ENCODE results near the gene NELL1.

The NELL1 gene

GRCh38 chr11:20964985-20965384 is 295.6 kb downstream of the NELL1 start:
- DNase-seq (ENCODE audit: low read depth in 2 of 2): no peak

- DNase-seq (ENCODE audit: low read depth in 2 of 2): no peak
Measured at GRCh38 chr11:20966489-20966888, 297.1 kb downstream of the NELL1 start.

- DNase-seq (ENCODE audit: low read depth in 2 of 2): no peak
Measured at GRCh38 chr11:20973940-20974559, 304.7 kb downstream of the NELL1 start.

DNA sequence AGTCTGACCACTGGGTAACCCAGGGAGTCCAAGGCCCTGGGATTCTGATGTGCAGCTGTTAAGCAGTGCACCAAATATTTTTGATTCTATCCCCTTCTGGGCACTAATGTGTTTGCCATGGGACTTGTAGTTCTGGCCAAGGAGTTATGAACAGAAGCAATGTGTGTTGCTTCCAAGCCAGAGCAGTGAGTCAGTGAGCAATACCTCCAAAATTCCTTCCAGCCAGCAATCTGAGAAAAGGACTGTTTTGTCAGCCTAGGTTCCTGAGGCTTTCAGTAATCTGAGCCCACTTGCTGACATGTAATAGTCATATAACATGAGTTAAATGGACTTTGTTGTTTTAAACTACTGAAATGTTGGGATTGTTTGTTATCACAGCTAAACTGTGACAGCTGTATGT is 311.4 kb downstream of the NELL1 start:
- DNase-seq (ENCODE audit: low read depth in 2 of 2): no peak

DNA sequence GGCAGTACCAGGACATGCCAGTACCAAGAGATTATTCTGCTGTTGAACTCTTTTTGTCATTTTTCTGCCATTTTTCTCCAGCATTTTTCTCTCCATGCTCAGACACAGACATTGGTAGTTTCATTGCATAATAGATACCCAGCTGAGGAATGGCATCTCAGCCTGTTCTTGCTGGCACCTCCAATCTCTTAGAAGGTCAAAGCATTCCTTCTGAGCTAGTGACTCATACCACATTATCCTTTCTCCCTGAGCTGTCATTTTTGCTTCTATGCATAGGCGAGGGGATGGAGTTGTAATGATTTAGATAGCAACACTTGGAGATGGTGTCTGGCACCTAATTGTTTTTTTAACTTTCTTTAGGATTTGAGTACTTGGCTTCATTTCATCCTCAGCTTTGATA is 321.1 kb downstream of the NELL1 start:
- no peak for DNase-seq (ENCODE audit: low read depth in 2 of 2)

DNA sequence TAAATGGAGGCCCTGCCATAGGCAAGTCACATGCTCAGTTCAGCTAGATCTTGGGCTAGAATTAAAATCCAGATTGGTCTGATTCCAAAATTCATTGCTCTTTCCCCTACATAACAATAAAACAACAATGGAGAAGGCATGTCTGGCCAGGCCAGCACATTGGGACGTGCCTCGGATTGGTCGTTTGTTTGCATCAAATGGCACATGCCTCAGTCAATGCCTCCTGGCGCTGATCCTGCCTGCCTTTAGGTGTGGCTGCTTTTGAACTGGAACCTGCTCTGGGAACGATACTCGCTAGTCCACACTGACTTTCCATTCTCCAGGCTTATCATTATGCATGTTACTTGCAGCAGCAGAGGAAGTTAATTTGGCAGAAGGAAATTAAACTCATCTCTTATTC is 322.1 kb downstream of the NELL1 start:
- DNase-seq (ENCODE audit: low read depth in 2 of 2): no peak

DNA sequence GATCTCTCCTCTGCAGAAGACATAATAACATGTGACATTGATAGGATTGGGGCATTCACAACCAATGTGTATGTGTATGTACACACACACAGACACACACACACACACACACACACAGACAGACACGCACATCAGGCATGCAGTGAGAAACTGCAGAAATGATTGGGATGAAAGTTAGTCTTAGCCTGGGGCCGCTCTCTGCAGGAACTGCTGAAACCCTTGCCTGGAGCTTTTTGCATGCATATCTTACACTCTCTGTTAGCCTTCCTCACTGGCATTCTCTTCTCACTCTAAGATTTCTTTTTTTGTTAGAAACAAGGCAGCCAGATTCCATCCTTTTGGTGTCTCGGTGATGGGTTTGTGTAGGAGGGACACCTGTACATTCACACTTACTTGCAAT is 337.9 kb downstream of the NELL1 start:
- DNase-seq (ENCODE audit: low read depth in 2 of 2): no peak

DNA sequence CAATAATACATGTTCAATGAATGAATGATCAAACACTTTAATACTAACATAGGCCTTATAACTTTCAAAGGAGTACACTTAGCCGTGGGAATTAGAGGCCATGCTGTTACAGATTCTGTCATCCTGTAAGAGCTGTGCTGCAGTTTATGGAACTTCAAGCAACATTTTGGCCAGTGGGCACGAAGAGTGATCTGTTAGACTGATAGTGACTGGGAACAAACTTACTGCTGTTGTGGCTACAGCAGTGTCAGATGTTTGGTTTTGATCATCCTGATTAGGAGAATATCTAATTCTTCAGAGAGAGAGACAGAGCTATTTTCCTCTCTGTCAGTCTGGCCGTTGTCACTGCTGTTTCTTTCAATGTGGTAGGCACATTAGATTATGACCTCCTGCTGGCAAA is 348.9 kb downstream of the NELL1 start:
- no peak for DNase-seq (ENCODE audit: low read depth in 2 of 2)

DNA sequence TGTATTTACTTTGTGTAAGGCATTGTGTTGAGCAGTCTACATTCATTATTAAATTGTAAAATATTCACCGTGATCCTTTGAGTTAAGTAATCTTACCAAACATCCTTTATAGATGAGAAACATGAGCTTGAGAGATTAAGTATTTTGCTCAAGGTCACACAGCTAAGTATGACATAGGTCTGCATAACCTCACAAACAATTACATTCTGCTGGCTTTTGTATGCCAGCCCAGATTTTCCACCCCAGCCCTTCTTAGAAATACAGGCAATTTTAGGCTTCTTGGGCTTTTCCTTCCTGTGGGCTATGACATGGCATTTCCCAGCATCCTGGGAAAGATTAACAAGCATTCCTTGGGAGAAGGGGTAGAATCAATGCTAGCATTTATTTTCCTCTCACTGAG is 357.3 kb downstream of the NELL1 start:
- DNase-seq (ENCODE audit: low read depth in 2 of 2): no peak

GRCh38 chr11:21037850-21038249 is 368.5 kb downstream of the NELL1 start:
- DNase-seq (ENCODE audit: low read depth in 2 of 2): no peak

GRCh38 chr11:21038801-21039200 is 369.4 kb downstream of the NELL1 start:
- DNase-seq (ENCODE audit: low read depth in 2 of 2): no peak

- no peak for DNase-seq (ENCODE audit: low read depth in 2 of 2)
Measured at GRCh38 chr11:21040630-21041029, 371.2 kb downstream of the NELL1 start.

DNA sequence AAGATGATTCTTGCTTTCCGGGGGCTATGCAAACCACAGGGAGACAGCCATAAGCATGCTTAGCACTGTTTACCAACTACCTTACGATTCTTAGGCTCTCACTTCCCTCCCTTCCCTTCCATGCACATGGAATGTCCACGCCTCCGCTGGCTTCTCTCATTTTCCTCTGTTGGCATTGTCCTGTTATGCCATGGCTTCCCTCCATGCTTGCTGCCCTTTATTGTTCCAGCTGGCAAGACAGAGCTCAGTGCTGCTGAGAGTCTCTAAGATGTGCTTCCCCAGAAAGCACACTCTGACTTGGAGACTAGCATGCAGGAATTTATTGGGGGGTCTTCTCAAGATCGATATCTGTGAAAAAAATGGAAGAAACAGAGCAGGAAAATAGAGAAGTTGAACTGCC is 379.2 kb downstream of the NELL1 start:
- no peak for DNase-seq (ENCODE audit: low read depth in 2 of 2)

GRCh38 chr11:21053466-21053865 is 384.1 kb downstream of the NELL1 start:
- DNase-seq (ENCODE audit: low read depth in 2 of 2): no peak

DNA sequence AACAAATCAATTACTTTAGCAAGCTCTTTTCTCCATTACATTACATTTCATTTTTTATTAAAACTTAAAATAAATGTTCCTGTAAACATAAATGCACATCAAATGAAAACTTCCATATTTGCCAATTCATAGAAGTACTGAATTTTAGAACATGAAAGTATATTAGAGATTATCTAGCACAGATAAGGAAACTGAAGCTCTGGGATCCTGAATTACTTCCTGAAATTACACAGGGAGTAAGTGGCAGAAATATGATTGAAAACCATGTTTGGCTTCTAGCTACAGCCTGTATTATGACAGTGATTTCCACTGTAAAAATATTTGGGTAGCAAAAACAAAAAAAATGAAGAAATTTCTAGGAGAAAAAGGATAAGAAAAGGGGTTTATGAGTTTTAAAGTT is 387.3 kb downstream of the NELL1 start:
- DNase-seq (ENCODE audit: low read depth in 2 of 2): no peak

DNA sequence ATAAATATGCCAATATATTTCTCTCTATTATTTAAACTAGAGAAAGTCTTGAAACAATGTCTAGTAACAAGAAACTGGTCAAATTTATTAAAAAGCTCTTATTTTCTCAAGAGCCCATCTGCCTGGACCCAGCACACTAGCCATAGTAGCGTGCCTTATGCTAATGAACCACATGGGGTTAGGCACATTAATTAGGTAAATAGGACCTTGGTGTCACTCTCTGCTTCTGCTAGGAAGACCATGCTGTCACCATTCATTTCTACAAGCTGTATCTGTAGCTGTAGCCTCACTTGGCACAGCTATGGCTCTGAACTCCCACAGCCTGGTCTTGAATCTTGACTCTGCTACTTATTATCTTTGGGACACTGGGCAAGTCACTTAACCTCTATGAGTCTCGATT is 390.5 kb downstream of the NELL1 start:
- no peak for DNase-seq (ENCODE audit: low read depth in 2 of 2)

DNA sequence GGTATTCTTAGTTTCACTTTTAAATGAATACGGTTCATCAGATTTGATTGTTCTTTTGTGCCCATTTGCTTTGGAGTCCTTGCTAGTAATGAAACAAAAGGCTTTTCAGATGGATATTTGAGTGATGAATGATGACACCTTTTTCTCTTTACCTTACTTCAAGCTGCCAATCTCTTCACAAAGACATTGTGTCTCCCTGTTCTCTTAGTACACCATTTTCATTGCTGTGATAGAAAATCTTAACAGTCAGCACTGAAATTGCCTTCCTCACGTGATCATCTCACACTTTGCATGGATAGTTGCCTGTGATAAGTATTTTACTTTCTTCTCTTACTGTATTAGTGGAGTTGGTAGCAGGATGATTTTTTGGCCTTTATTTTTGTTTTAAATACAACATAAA is 396.6 kb downstream of the NELL1 start:
- DNase-seq (ENCODE audit: low read depth in 2 of 2): no peak

GRCh38 chr11:21068886-21069285 is 399.5 kb downstream of the NELL1 start:
- no peak for DNase-seq (ENCODE audit: low read depth in 2 of 2)

- no peak for DNase-seq (ENCODE audit: low read depth in 2 of 2)
Measured at GRCh38 chr11:21069909-21070308, 400.5 kb downstream of the NELL1 start.

DNA sequence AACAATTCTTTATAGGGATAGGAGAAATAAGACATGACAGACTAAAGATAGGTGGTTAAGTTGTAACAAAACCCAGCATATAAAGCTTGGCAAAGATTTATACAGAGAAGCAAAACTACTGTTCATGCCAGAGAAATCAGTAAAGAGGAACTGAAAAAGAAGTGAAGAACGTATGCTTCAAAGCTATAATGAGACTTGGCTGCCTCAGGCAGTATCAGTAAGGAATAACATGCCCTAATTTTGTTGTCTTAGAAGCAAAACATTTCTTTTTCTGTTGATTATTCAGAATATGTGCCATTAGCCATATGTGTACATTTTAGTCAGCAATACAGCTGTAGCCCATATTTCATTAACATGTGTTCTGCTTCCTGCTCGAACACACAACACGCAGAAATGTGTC is 403.2 kb downstream of the NELL1 start:
- no peak for DNase-seq (ENCODE audit: low read depth in 2 of 2)

DNA sequence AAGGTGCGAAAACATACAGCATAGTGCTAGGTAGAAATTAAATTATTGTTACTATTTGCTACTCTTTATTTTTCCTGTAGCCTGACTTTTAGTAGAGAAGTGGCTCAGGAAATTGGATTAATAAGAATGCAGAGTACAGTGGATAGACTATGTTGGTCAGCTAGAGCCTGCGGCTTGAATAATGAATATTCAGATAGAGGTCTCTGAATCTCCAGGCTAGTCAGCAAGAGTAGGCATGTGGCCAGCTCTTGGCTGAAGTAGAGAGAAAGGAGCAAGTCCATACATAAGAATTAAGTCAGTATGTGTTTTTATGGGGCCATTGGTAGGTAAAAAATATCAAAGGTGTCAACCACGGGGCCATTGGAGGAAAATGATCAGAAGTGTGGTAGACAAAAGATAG is 413.5 kb downstream of the NELL1 start:
- DNase-seq (ENCODE audit: low read depth in 2 of 2): no peak

DNA sequence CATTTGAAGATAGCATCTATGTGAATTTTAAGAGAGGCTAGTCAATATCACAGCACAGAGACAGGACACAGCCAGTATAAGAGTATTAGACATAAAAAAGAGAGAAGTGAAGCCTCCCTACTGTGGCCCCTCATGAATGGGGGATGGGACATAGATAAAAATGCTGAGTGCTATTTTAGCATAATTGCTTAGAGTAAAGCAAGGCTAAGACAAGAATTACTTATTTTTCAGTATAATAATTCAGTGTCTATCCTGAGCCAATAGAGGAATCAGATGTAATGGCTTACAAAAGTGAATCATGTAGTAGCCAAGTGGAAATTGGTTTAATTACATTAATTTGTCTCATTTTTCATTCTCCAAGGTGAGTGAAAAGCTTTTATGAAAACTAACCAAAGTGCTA is 419.5 kb downstream of the NELL1 start:
- no peak for DNase-seq (ENCODE audit: low read depth in 2 of 2)

- DNase-seq (ENCODE audit: low read depth in 2 of 2): no peak
Measured at GRCh38 chr11:21104641-21105040, 435.3 kb downstream of the NELL1 start.

GRCh38 chr11:21105196-21105917 is 436.0 kb downstream of the NELL1 start:
- DNase-seq (ENCODE audit: low read depth in 2 of 2): no peak
